HepG2 (cell line): ENCODE results near the gene TBX5.

Experiments
- BHLHE40 ChIP-seq: IDR thresholded peaks from 2 replicates; pipeline ENCODE4 v1.6.1; 2011; ENCODE audit warnings: low read length, improper control_type of control experiment
- CBX2 ChIP-seq, 2 experiments: fragments of 200-600 bp in 1 of 2; sonication (generic); formaldehyde crosslinking in 1 of 2; IDR thresholded peaks; 2 replicates each; pipeline versions ENCODE4 v1.7.0 to v1.8.1; 2018 to 2022; ENCODE audit warnings: low read depth in 2 of 2, low read length in 1 of 2, mild to moderate bottlenecking in 1 of 2, missing genetic modification reagents in 1 of 2
- CREM ChIP-seq, 2 experiments: sonication (generic) in 1 of 2; formaldehyde crosslinking in 1 of 2; IDR thresholded peaks; 2 replicates each; pipeline versions ENCODE4 v1.4.0 to v1.6.1; 2016 to 2020; ENCODE audit warnings: antibody characterized with exemption in 1 of 2, mild to moderate bottlenecking in 1 of 2, missing genetic modification reagents in 1 of 2
- FOSL2 ChIP-seq: sonication (generic); formaldehyde crosslinking; IDR thresholded peaks from 2 replicates; pipeline ENCODE4 v1.4.0; 2020; ENCODE audit warnings: missing genetic modification reagents
- ZFP1 ChIP-seq: IDR thresholded peaks from 2 replicates; pipeline ENCODE4 v1.6.1; 2016
- ZNF124 ChIP-seq: sonication (generic); formaldehyde crosslinking; IDR thresholded peaks from 2 replicates; pipeline ENCODE4 v1.4.0; 2020; ENCODE audit warnings: missing genetic modification reagents
- ZNF24 ChIP-seq: fragments of 450-650 bp; IDR thresholded peaks from 2 replicates; pipeline ENCODE4 v1.6.1; 2017; ENCODE audit warnings: antibody characterized with exemption, mild to moderate bottlenecking
- ZNF567 ChIP-seq: sonication (generic); formaldehyde crosslinking; IDR thresholded peaks from 2 replicates; pipeline ENCODE4 v1.8.1; 2023; ENCODE audit warnings: mild to moderate bottlenecking, missing genetic modification reagents, borderline replicate concordance
- TF ChIP-seq, protein P1 (sequence below): sonication (generic); formaldehyde crosslinking; IDR thresholded peaks from 2 replicates; pipeline ENCODE4 v1.4.0; 2020; ENCODE audit warnings: missing genetic modification reagents
- TF ChIP-seq, protein P2 (sequence below): sonication (generic); formaldehyde crosslinking; IDR thresholded peaks from 2 replicates; pipeline ENCODE4 v1.8.1; 2022; ENCODE audit warnings: mild to moderate bottlenecking, missing genetic modification reagents
- TF ChIP-seq, protein P3 (sequence below), 2 experiments: fragments of 450-650 bp in 1 of 2; sonication (generic) in 1 of 2; formaldehyde crosslinking; IDR thresholded peaks; 2 replicates each; pipeline versions ENCODE4 v1.5.0 to v1.8.0; 2020 to 2022; ENCODE audit warnings: mild to moderate bottlenecking in 1 of 2, missing genetic modification reagents in 1 of 2
- TF ChIP-seq, protein P4 (sequence below): sonication (generic); formaldehyde crosslinking; IDR thresholded peaks from 2 replicates; pipeline ENCODE4 v1.5.0; 2020; ENCODE audit warnings: mild to moderate bottlenecking, missing genetic modification reagents, moderate library complexity

DNA sequence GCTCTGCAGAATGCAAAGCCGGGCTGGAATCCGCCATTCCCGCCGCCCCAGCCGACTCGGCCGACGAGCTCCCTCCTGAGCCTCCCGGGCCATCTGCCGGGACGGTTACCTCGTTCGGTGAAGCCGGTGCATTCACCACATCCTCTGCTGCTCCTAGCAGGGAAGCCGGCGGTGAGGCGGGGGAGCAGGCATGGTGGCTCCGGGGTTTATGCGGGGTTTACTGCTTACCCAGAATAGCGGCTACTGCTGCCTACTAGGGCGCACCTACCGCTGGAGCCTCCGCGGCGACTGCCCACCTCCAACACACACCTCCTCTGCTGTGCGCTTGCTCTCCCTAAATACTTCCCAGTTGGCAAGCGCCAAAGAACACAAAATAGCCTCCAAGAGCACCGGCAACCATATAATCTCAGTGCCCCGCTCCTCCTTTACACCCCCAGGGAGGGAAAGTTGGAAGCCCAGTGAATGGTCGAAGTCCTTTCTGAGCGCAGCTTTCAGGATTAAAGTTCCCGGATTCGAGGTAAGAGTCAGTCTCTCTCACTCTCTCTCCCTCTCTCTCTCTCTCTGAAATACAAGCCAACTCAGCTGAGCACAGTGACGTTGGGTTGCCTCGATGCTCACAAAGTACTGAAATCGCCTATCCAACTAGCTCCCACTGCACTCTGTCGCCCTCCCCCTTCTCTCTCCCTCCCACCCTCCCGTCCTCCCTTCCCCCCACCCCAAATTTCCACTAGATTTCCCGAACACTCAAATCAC lies at the start of gene TBX5:
- no peak for TF ChIP-seq ZNF24
- TF ChIP-seq BHLHE40: no peak
- TF ChIP-seq FOSL2 (CRISPR knock-in tag): no peak
- TF ChIP-seq, protein P1, sequence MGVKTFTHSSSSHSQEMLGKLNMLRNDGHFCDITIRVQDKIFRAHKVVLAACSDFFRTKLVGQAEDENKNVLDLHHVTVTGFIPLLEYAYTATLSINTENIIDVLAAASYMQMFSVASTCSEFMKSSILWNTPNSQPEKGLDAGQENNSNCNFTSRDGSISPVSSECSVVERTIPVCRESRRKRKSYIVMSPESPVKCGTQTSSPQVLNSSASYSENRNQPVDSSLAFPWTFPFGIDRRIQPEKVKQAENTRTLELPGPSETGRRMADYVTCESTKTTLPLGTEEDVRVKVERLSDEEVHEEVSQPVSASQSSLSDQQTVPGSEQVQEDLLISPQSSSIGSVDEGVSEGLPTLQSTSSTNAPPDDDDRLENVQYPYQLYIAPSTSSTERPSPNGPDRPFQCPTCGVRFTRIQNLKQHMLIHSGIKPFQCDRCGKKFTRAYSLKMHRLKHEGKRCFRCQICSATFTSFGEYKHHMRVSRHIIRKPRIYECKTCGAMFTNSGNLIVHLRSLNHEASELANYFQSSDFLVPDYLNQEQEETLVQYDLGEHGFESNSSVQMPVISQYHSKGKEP (CRISPR knock-in tag): no peak
- TF ChIP-seq ZNF124: no peak
- TF ChIP-seq, protein P2, sequence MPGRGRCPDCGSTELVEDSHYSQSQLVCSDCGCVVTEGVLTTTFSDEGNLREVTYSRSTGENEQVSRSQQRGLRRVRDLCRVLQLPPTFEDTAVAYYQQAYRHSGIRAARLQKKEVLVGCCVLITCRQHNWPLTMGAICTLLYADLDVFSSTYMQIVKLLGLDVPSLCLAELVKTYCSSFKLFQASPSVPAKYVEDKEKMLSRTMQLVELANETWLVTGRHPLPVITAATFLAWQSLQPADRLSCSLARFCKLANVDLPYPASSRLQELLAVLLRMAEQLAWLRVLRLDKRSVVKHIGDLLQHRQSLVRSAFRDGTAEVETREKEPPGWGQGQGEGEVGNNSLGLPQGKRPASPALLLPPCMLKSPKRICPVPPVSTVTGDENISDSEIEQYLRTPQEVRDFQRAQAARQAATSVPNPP (CRISPR knock-in tag): no peak
- TF ChIP-seq, protein P3, sequence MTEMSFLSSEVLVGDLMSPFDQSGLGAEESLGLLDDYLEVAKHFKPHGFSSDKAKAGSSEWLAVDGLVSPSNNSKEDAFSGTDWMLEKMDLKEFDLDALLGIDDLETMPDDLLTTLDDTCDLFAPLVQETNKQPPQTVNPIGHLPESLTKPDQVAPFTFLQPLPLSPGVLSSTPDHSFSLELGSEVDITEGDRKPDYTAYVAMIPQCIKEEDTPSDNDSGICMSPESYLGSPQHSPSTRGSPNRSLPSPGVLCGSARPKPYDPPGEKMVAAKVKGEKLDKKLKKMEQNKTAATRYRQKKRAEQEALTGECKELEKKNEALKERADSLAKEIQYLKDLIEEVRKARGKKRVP (CRISPR knock-in tag; IDR thresholded peaks at IDR 0.05): no peak
- TF ChIP-seq, protein P4, sequence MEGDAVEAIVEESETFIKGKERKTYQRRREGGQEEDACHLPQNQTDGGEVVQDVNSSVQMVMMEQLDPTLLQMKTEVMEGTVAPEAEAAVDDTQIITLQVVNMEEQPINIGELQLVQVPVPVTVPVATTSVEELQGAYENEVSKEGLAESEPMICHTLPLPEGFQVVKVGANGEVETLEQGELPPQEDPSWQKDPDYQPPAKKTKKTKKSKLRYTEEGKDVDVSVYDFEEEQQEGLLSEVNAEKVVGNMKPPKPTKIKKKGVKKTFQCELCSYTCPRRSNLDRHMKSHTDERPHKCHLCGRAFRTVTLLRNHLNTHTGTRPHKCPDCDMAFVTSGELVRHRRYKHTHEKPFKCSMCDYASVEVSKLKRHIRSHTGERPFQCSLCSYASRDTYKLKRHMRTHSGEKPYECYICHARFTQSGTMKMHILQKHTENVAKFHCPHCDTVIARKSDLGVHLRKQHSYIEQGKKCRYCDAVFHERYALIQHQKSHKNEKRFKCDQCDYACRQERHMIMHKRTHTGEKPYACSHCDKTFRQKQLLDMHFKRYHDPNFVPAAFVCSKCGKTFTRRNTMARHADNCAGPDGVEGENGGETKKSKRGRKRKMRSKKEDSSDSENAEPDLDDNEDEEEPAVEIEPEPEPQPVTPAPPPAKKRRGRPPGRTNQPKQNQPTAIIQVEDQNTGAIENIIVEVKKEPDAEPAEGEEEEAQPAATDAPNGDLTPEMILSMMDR (CRISPR knock-in tag): no peak
- TF ChIP-seq CBX2 (IDR thresholded peaks at IDR 0.05; ENCODE audit: low read depth, low read length): no peak
- no peak for TF ChIP-seq CBX2 (CRISPR knock-in tag; IDR thresholded peaks at IDR 0.05; ENCODE audit: low read depth)
- no peak for TF ChIP-seq ZFP1
- TF ChIP-seq ZNF567 (CRISPR knock-in tag): no peak
- no peak for TF ChIP-seq CREM (IDR thresholded peaks at IDR 0.05)
- TF ChIP-seq CREM (CRISPR knock-in tag; IDR thresholded peaks at IDR 0.05): no peak
